Esophagus (tissue), 2 donors: ENCODE data around the gene RXRA. TPM values are rescaled to one million over a fixed set of nuclear protein-coding genes. Genes with fewer than 3 reads are reported as not detected.
A peak's percentile ranks its signal among the peaks of the same experiment; 100 is the strongest.

Source experiments
- H3K27ac ChIP-seq, 2 donors: one replicate each; pipeline ENCODE4 v1.5.1; 2013; ENCODE audit warnings: low read depth in 2 of 2, mild to moderate bottlenecking in 2 of 2, inconsistent platforms in 1 of 2, low read length in 1 of 2, moderate library complexity in 1 of 2
- H3K27me3 ChIP-seq, 2 donors: one replicate each; pipeline ENCODE4 v1.6.1; 2013; ENCODE audit warnings: low read length in 2 of 2, control low read depth in 1 of 2, mild to moderate bottlenecking in 1 of 2; ENCODE audit not compliant: insufficient read depth in 2 of 2, control insufficient read depth in 1 of 2
- H3K36me3 ChIP-seq, 2 donors: one replicate each; pipeline ENCODE4 v1.6.1; 2013; ENCODE audit warnings: low read length in 1 of 2; ENCODE audit not compliant: control insufficient read depth in 2 of 2, insufficient read depth in 2 of 2
- H3K4me1 ChIP-seq, 2 donors: one replicate each; pipeline ENCODE4 v1.6.1; 2013; ENCODE audit warnings: low read length in 1 of 2; ENCODE audit not compliant: control insufficient read depth in 2 of 2, insufficient read depth in 2 of 2
- H3K4me3 ChIP-seq, 2 donors: one replicate each; pipeline ENCODE4 v1.5.1; 2013; ENCODE audit warnings: low read length in 2 of 2, mild to moderate bottlenecking in 2 of 2, low read depth in 1 of 2, moderate library complexity in 1 of 2
- H3K9me3 ChIP-seq, 2 donors: one replicate each; pipeline ENCODE4 v1.6.1; 2013; ENCODE audit warnings: mild to moderate bottlenecking in 2 of 2, low read depth in 1 of 2, low read length in 1 of 2, moderate library complexity in 1 of 2; ENCODE audit not compliant: control insufficient read depth in 2 of 2, insufficient read depth in 1 of 2
- WGBS, 2 donors: extraction: QIAGEN DNeasy Blood & Tissue Kit; methylation state at CpG; one replicate each; pipeline ENCODE4 v1.1.7; 2013; 5-methylcytosine and 5-hydroxymethylcytosine counted together
- polyA plus RNA-seq, 2 donors: library from polyadenylated mRNA; stranded (reverse); fragments of 200-250 nt; gene quantifications; one replicate each; pipeline ENCODE4 v1.2.3, GENCODE V29; 2013
- donor health status: healthy with polysubstance abuse.
- donor health status: Bipolar disorder and iron deficiency.

Gene RXRA
- polyA plus RNA-seq, 2 donors = 31.4 to 63.4 TPM

DNA sequence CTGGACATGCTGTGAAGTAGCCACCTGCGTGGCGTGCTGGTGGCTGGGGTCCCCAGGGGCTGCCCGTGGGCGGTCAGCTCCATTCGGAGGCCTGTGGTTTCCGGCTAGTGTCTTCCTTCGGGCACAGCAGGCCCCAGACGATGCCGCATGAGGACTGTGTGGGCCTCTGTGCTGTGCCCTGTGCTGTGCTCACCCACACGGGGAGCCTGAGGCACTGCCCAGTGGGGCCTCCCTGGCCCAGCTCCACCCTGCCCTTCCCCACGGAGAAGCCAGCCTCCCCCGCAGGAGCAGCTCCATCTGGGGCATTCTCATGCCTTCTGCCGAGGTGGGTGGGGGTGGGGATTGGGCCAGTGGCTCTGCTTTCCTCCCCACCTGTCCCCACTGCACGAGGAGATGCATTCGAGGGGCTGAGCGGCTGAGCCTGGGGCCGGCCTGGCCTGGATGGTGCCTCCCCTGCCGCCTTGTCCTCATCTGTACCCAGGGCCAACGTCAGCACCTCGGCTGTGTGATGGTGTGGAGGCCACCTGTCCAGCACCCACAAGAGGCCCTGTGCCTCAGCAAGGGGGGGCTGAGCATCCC lies 24.2 kb downstream of the RXRA start:
- 70 to 74% methylated on average over 19 to 20 of the region's 20 CpGs for WGBS, 2 donors
- Histone ChIP-seq H3K27ac (no peak overlapping the region), H3K4me1 (peaks cover 21 to 68% of the 10 kb centered on the region in 2 donors), H3K4me3 (no peak overlapping the region), H3K27me3 (no peaks in the 10 kb centered on the region), H3K36me3 (peaks cover 0 to 4% of the 10 kb centered on the region in 2 donors), H3K9me3 (no peaks in the 10 kb centered on the region)

DNA sequence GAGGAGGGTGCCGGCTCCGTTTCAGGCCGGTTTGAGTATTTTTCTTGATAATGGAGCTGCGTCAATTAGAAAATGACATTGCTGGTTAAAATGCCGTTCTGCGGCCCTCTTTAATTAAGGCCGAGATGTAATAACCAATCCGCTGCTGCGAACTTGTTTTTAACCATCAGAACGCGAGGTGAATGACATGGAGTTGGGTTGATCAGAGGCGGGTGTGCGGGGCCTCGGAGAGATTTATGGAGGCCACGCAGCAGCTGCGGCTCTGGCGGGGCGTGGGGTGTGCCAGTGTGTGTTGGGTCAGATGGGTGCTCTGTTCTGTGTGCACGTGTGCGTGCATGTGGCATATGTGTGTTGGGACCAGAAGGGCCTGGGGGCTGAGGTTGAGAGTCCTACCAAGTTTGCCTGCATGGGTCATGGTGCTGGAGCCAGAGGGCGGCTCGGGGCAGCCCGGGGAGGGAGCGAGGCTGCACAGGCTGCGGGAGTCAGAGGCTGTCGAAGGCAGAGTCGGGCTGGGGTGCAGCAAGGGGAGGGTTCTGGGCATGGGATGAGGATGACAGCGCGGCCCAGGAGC lies 25.4 kb downstream of the RXRA start:
- no peaks in the 10 kb centered on the region for H3K27me3 ChIP-seq
- H3K4me1 ChIP-seq = peaks cover 25 to 68% of the 10 kb centered on the region in 2 donors
- peaks cover 0 to 4% of the 10 kb centered on the region in 2 donors for H3K36me3 ChIP-seq
- no peaks in the 10 kb centered on the region for H3K9me3 ChIP-seq
- no peak overlapping the region for H3K27ac ChIP-seq
- H3K4me3 ChIP-seq = no peak overlapping the region
- WGBS, 2 donors = 87 to 88% methylated on average over 29 of the region's 29 CpGs

DNA sequence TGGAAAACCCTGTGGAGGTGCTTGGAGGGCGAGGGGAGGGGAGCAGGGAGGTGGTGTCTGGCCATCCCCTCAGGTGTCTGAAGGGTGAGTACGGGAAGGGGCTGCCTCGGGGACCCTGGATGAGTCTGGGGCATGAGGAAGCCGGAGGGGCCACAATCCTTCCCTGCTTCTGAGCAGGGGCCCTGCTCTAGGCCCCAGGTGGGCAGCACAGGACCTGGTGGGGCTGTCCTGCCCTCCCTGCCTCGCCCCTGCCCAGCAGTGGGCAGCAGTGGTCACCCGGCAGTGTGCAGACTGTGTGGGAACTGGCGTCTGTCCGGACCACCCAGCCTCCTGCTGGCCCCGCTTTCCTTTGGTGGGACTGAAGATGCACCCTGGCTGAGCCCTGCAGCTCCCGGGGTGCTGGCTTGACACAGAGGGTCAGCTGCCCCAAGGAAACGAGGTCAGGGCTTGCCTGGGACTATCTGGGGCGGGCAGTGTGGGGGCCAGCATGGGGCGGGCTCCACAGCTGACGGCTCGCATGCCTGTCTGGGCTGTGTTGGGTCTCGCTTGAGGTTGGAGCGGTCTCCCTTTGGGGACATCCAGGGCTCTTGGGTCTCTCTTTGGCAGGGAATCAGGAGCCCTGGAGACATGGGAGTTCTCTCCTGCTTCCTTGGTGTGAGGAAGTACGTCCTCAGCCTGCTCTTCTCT lies 26.1 kb downstream of the RXRA start:
- Histone ChIP-seq H3K36me3 (peaks cover 0 to 4% of the 10 kb centered on the region in 2 donors), H3K27ac (peak overlapping the region in 1 of 2 donors; percentile 11), H3K4me1 (peaks cover 31 to 67% of the 10 kb centered on the region in 2 donors)

DNA sequence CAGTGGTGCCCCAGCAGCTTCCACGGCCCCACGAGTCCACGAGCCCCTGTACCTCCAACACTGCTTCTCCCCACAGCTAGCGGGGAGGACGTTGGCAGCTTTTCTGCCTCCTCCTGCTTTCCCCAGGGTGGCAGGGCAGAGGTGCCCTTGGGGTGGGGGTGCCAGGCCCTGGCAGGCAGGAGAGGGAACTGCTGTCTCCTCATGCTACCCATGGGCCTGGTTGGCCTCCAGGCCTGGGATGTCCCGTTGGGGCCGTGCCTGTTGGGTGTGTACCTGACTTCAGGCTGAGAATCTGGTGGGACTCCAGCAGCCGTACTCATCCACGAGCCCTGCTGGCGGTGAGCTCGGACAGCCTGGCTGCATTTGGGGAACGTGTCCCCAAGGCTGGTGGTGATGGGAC lies 27.3 kb downstream of the RXRA start:
- 48 to 57% methylated on average over 12 of the region's 12 CpGs for WGBS, 2 donors
- H3K4me3 ChIP-seq = no peak overlapping the region

More for the DNA sequence above, 26.1 kb downstream of the RXRA start:
- WGBS, 2 donors = 74 to 76% methylated on average over 15 to 18 of the region's 18 CpGs
- Histone ChIP-seq H3K9me3 (no peaks in the 10 kb centered on the region), H3K4me3 (no peak overlapping the region), H3K27me3 (no peaks in the 10 kb centered on the region)

DNA sequence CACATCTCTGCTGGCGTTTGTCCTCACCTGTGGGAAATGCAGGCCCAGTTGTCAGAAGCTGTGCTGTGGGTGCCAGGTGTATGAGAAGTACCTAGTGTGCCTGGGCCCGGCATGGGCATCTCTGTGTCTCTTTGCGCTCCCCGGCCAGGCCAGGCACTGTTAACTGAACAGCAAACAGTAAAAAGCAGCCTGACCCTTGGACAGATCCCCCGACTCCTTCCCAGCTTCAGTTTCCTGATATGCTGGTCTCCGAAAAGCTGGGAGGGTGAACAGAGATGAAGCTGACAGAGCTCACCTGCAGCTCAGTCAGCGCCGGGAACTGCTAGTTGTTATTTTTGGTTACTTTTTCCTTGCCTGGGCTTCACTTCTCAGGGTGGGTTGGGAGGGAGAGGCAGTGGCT lies 28.9 kb downstream of the RXRA start:
- Histone ChIP-seq H3K4me3 (no peak overlapping the region), H3K36me3 (peaks cover 0 to 4% of the 10 kb centered on the region in 2 donors), H3K27me3 (no peaks in the 10 kb centered on the region), H3K27ac (peak overlapping the region; percentile 97 to 98), H3K4me1 (peaks cover 51 to 80% of the 10 kb centered on the region in 2 donors), H3K9me3 (no peaks in the 10 kb centered on the region)
- 42 to 59% methylated on average over 8 of the region's 8 CpGs for WGBS, 2 donors

More for the DNA sequence above, 27.3 kb downstream of the RXRA start:
- H3K27me3 ChIP-seq = no peaks in the 10 kb centered on the region
- peaks cover 40 to 70% of the 10 kb centered on the region in 2 donors for H3K4me1 ChIP-seq
- H3K36me3 ChIP-seq = peaks cover 0 to 4% of the 10 kb centered on the region in 2 donors
- no peaks in the 10 kb centered on the region for H3K9me3 ChIP-seq
- H3K27ac ChIP-seq = peak overlapping the region in 1 of 2 donors; percentile 36

DNA sequence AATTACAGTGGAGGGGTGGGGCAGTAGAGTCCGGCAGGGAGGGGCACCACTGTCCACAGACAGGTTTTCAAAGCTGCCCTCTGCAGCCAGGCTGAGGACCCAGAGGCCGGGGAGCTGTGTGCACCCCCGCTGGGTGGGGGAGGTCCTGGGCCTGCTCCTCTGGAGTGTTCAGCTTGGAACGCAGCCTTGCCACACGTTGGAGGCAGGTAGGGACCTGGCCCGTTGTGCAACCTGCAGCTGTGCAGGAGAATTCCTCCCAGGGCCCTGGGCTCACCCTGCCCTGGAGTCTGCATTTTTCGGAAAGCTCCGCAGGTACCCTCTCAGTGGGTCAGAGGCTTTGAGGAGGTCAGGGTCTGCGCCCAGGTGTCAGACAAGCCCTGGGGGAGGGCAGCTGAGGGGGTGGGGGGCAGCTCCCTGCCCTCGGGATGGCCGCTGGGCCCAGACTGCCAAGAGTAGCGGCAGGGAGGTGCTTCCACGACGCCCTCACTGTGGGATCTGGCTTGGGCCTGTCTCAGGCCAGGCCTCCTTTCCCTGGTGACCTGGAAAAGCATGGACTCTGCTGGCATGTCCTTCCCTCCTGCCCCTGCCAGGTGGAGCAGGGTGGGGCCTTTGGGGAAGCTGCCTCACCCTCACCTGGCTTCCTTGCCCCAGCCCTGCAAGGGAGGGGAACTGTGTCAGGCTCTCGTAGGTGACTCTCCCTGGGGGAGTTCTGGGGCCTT lies 29.5 kb downstream of the RXRA start:
- peaks cover 0 to 3% of the 10 kb centered on the region in 2 donors for H3K36me3 ChIP-seq
- H3K27me3 ChIP-seq = no peaks in the 10 kb centered on the region
- WGBS, 2 donors = 46 to 52% methylated on average over 14 to 15 of the region's 15 CpGs
- peak overlapping the region; percentile 97 to 98 for H3K27ac ChIP-seq
- no peak overlapping the region for H3K4me3 ChIP-seq
- no peaks in the 10 kb centered on the region for H3K9me3 ChIP-seq
- H3K4me1 ChIP-seq = peaks cover 47 to 79% of the 10 kb centered on the region in 2 donors

DNA sequence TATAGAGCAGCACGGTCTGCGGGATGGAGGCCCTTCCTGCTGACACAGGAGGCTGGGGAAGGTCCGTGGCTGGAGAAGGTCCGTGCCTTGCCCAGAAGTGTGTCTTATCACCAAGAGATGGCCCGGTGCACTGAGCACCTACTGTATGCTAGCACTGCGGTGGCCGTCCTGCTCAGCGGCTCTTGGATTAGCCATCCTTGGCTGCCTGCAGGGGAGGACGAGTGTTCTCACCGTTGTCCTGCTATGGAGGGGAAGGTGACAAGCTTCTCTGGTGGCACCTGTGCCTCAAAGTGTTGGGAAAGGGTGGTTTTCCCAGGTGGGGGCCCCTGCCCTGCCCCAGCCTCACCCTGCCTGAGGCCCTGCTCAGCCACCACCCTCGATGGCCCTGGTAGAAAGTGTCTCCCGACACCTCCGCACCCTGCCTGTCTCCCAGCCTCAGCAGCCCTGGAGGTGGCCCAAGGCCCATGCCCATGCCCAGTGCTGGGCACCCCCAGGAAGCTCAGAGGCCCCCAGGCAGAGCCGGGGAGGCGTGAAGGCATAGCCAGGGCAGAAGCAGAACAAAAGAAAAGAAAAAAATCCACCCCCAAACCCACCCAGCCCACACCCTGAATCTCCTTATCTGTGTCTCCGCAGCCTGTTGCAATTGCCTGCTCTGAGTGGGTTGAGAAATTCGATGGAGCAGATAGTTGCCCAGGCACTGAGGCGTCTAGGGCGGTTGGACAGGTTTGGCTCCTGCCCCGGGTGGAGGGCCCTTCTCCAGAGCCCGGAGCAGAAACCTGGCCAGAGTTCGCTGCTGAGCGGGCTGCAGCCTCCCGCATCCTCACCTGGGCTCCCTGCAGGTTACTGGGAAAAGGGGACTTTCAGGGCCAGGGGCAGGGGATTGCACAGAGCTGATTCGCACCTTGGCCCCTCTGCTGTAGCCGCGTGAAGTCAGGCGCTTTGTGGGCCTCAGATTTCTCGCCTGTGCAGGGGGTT lies 30.5 kb downstream of the RXRA start:
- Histone ChIP-seq H3K4me1 (peaks cover 47 to 79% of the 10 kb centered on the region in 2 donors), H3K27me3 (no peaks in the 10 kb centered on the region), H3K36me3 (no peaks in the 10 kb centered on the region), H3K4me3 (peak overlapping the region; percentile 3), H3K9me3 (no peaks in the 10 kb centered on the region), H3K27ac (peak overlapping the region; percentile 97 to 98)
- 54% methylated on average over 29 of the region's 29 CpGs for WGBS, 2 donors

DNA sequence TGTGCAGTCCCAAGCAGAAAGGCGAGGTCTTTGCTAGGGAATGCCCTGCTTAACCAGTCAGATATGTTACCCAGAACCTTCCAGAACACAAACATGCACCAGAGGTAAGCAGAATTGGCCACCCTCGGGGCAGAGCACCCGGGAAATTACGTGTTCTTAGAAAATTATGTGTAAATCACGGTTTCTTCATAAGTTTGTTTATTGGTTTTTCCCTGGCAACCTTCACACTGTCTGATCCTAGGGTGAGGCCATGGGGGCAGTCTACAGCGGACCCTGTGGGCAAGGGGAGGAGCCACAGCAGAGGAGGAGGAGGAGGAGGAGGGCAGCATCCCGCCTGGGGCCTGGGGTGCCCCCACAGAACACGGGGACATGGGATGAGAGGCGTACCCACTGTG lies 31.4 kb downstream of the RXRA start:
- WGBS, 2 donors = 49 to 60% methylated on average over 9 of the region's 9 CpGs
- Histone ChIP-seq H3K36me3 (no peaks in the 10 kb centered on the region), H3K27ac (peak overlapping the region; percentile 97 to 98), H3K4me3 (no peak overlapping the region), H3K27me3 (no peaks in the 10 kb centered on the region), H3K9me3 (no peaks in the 10 kb centered on the region), H3K4me1 (peaks cover 43 to 71% of the 10 kb centered on the region in 2 donors)
